HepG2 (cell line): ENCODE measurements around the gene MARK2. TPM values are rescaled to one million over a fixed set of nuclear protein-coding genes. Genes with fewer than 3 reads are reported as not detected.

Experiments
- ATAC-seq: fragments of 200-7000 bp; cut with Tn5 transposase; 3 replicates; pipeline ENCODE4 v1.9.1; 2020; ENCODE audit warnings: mild to moderate bottlenecking, moderate library complexity
- BruUV-seq: library from RNA; stranded (reverse); fragments of 400-500 nt; replicated peaks from 2 replicates; lab custom pipeline; 2021; lab: Mats Ljungman, UMichigan
- CTCF ChIA-PET: fragments of 300-600 bp; formaldehyde crosslinking; extraction: SDS; loops from one replicate; lab custom pipeline; 2021; ENCODE audit warnings: low total read pairs, inconsistent platforms, low intra/inter-chr PET ratio; lab: Yijun Ruan, JAX
- POLR2A ChIA-PET: fragments of 350-600 bp; sonication (Branson Sonifier 250); formaldehyde crosslinking; loops from one replicate; lab custom pipeline; 2020; ENCODE audit warnings: antibody characterized with exemption, inconsistent platforms; lab: Yijun Ruan, JAX
- DNase-seq: peaks from one replicate; pipeline ENCODE4 v3.0.0-alpha.2; 2015; ENCODE audit warnings: low spot score
- FAIRE-seq: peaks from 3 replicates; lab custom pipeline; 2011; peaks lifted over from hg19 to GRCh38; lab: Jason Lieb, UNC
- H2AFZ ChIP-seq: one replicate; pipeline ENCODE4 v1.6.1; 2011; ENCODE audit warnings: low read length, inconsistent platforms
- H3K27ac ChIP-seq: fragments of 300-600 bp; 3 replicates; pipeline ENCODE4 v1.8.0; 2011; ENCODE audit warnings: mixed run types, mild to moderate bottlenecking, mixed read lengths, low read length, inconsistent platforms; ENCODE audit not compliant: insufficient read depth; ENCODE audit errors: extremely low read length
- H3K27me3 ChIP-seq, 2 experiments: fragments of 200-600 bp in 1 of 2; 2 replicates in 1 of 2; 3 replicates in 1 of 2; pipeline versions ENCODE4 v1.6.0 to v1.8.0; 2011; ENCODE audit warnings: low read length in 2 of 2, mild to moderate bottlenecking in 2 of 2, moderate library complexity in 2 of 2, inconsistent platforms in 1 of 2; ENCODE audit not compliant: insufficient read depth in 2 of 2, control insufficient read depth in 1 of 2
- H3K36me3 ChIP-seq, 2 experiments: fragments of 200-600 bp in 1 of 2; replicated peaks in 1 of 2; 2 replicates in 1 of 2; 3 replicates in 1 of 2; pipeline versions ENCODE4 v1.5.1 to v1.8.0; 2011; ENCODE audit warnings: low read length in 2 of 2, inconsistent platforms in 1 of 2; ENCODE audit not compliant: insufficient read depth in 2 of 2, control insufficient read depth in 1 of 2
- H3K4me1 ChIP-seq: 2 replicates; pipeline ENCODE4 v1.5.1; 2012; ENCODE audit warnings: low read length, inconsistent platforms; ENCODE audit not compliant: insufficient read depth
- H3K4me2 ChIP-seq: 2 replicates; pipeline ENCODE4 v1.6.0; 2011; ENCODE audit warnings: low read depth, low read length, inconsistent platforms
- H3K4me3 ChIP-seq, 3 experiments: fragments of 200-600 bp in 1 of 3; sonication (generic), shearing (Covaris generic) in 1 of 3; replicated peaks in 1 of 3; 2 replicates each; pipeline ENCODE4 v1.5.1; 2011 to 2016; ENCODE audit warnings: low read length in 3 of 3, inconsistent platforms in 2 of 3, low read depth in 2 of 3, mild to moderate bottlenecking in 2 of 3, control low read depth in 1 of 3, mixed read lengths in 1 of 3; ENCODE audit not compliant: insufficient read depth in 1 of 3
- H3K79me2 ChIP-seq: one replicate; pipeline ENCODE4 v1.6.1; 2011; ENCODE audit warnings: low read length, inconsistent platforms; ENCODE audit not compliant: insufficient read depth
- H3K9ac ChIP-seq: 2 replicates; pipeline ENCODE4 v1.6.0; 2011; ENCODE audit warnings: mild to moderate bottlenecking, low read depth, low read length, inconsistent platforms; ENCODE audit not compliant: insufficient read depth
- H3K9me3 ChIP-seq: 2 replicates; pipeline ENCODE4 v1.5.1; 2012; ENCODE audit warnings: mild to moderate bottlenecking, low read length
- H4K20me1 ChIP-seq: 2 replicates; pipeline ENCODE4 v1.6.0; 2011; ENCODE audit warnings: inconsistent platforms, mild to moderate bottlenecking, low read length, moderate library complexity; ENCODE audit not compliant: insufficient read depth
- GABPB1 ChIP-seq: IDR thresholded peaks from 2 replicates; pipeline ENCODE4 v1.6.1; 2016; ENCODE audit warnings: mild to moderate bottlenecking, missing genetic modification reagents, moderate library complexity, missing compliant biosample characterization
- SAP130 ChIP-seq: IDR thresholded peaks from 2 replicates; pipeline ENCODE4 v1.6.1; 2016; ENCODE audit warnings: low read depth
- SP4 ChIP-seq: sonication (generic); formaldehyde crosslinking; IDR thresholded peaks from 2 replicates; pipeline ENCODE4 v1.8.1; 2023; ENCODE audit warnings: mild to moderate bottlenecking, missing genetic modification reagents
- TAF15 ChIP-seq: fragments of 200-400 bp; formaldehyde crosslinking; IDR thresholded peaks from one replicate; pipeline ENCODE4 v1.6.1; 2018; ENCODE audit warnings: mild to moderate bottlenecking, low read depth, low read length; ENCODE audit not compliant: poor library complexity, severe bottlenecking
- TEAD3 ChIP-seq: optimal IDR thresholded peaks from 2 replicates; pipeline ENCODE3; 2016; ENCODE audit warnings: borderline replicate concordance
- TP53 ChIP-seq: sonication (generic); formaldehyde crosslinking; conservative IDR thresholded peaks from 2 replicates; pipeline ENCODE4 v1.4.0; 2020; ENCODE audit warnings: missing genetic modification reagents
- ZBTB38 ChIP-seq: sonication (generic); formaldehyde crosslinking; IDR thresholded peaks from 2 replicates; pipeline ENCODE4 v1.5.1; 2020; ENCODE audit warnings: mild to moderate bottlenecking, missing genetic modification reagents
- ZMYM2 ChIP-seq: sonication (generic); formaldehyde crosslinking; IDR thresholded peaks from 2 replicates; pipeline ENCODE4 v1.8.0; 2022; ENCODE audit warnings: mild to moderate bottlenecking, missing genetic modification reagents
- ZNF441 ChIP-seq: sonication (generic); formaldehyde crosslinking; IDR thresholded peaks from 2 replicates; pipeline ENCODE4 v1.7.0; 2021; ENCODE audit warnings: missing genetic modification reagents, borderline replicate concordance
- ZNF775 ChIP-seq: sonication (generic); formaldehyde crosslinking; IDR thresholded peaks from 2 replicates; pipeline ENCODE4 v1.4.0; 2020; ENCODE audit warnings: missing genetic modification reagents, mild to moderate bottlenecking, moderate library complexity, borderline replicate concordance
- WGBS: methylation state at CpG from one replicate; pipeline ENCODE4 v1.1.6; 2017; ENCODE audit warnings: low lambda C conversion rate; 5-methylcytosine and 5-hydroxymethylcytosine counted together
- in situ Hi-C: cut with HindIII; loops from 2 replicates; pipeline ENCODE4 v1.10.0; 2017; ENCODE audit warnings: low pct_unique_long_range_greater_than_20kb; ENCODE audit not compliant: extremely low pct_ligation_motif_present
- intact Hi-C: fragments of 100-400 bp; cut with micrococcal nuclease; formaldehyde crosslinking; loops from one replicate; pipeline ENCODE4 v1.10.0; 2022; ENCODE audit not compliant: unreplicated experiment
- polyA plus RNA-seq, 8 experiments: library from polyadenylated mRNA; depleted of rRNA in 3 of 8; stranded (reverse) in 7 of 8; unstranded in 1 of 8; fragments of >200 nt; fragmentation: Illumina TruSeq in 4 of 8; extraction: Trizol in 4 of 8; gene quantifications; 2 replicates each; pipeline versions ENCODE4 v1.2.1 to v1.2.3, GENCODE V29; 2011 to 2016; ENCODE audit warnings: low read depth in 4 of 8, missing spikeins in 1 of 8, mixed read lengths in 1 of 8; ENCODE audit not compliant: insufficient read depth in 1 of 8
- total RNA-seq, 5 experiments: library from RNA; depleted of rRNA; stranded (reverse); fragments of >200 nt; fragmentation: Illumina TruSeq; extraction: Trizol; gene quantifications; 2 replicates each; pipeline ENCODE4 v1.2.3, GENCODE V29; 2016; ENCODE audit warnings: low read depth in 1 of 5

MARK2 gene
- total and polyA plus RNA-seq, 2 of the 13 experiments (the other 11 are each of a cell fraction or from before 2014, with no cell fraction given), result 13.5 to 13.9 TPM

DNA sequence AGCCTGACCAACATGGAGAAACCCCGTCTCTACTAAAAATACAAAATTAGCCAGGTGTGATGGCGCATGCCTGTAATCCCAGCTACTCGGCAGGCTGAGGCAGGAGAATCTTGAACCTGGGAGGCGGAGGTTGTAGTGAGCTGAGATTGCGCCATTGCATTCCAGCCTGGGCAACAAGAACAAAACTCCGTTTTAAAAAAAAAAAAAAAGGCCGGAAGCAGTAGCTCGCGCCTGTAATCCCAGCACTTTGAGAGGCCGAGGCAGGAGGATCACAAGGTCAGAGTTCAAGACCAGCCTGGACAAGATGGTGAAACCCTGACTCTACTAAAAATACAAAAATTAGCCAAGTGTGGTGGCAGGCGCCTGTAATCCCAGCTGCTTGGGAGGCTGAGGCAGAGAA lies 28.5 kb upstream of the MARK2 start (continued):
- TF ChIP-seq TEAD3 (CRISPR knock-in tag) (peak; percentile 89), ZMYM2 (CRISPR knock-in tag) (peak; percentile 82; the same call in 1 of the 2 replicates), SAP130 (CRISPR knock-in tag) (0 out of 2 replicates have a peak, but pooled peaks have one; percentile 18), GABPB1 (CRISPR knock-in tag) (peak; percentile 50), ZBTB38 (CRISPR knock-in tag) (peak; percentile 45; the same call in 1 of the 2 replicates), ZNF441 (CRISPR knock-in tag) (0 out of 2 replicates have a peak, but pooled peaks have one; percentile 38)

DNA sequence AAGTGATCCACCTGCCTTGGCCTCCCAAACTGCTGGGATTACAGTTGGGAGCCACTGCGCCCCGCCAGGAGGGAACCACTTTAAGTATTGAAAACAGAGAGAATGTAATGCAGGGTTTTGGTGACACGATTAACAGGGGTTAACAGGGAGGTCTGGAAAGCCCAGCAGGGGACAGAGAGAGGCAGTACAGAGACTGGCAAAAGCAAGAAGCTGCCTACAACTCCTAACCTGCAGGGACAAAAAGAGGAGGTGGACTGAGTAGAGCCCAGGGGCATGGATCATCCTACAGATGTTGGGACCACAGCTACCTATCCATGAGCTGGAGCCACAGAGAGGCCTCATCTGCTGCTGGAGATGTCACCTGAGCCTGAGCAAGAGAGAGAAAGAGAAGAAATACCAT lies 27.4 kb upstream of the MARK2 start:
- Histone ChIP-seq H3K9me3 (no peaks in the 10 kb centered on the region), H3K9ac (peak overlapping the region; percentile 11), H2AFZ (no peak overlapping the region), H4K20me1 (peaks cover 9% of the 10 kb centered on the region), H3K27ac (no peak overlapping the region), H3K4me3 (peak overlapping the region; percentile 6 to 95 (median 27); a peak in 4 of 6 replicates), H3K4me2 (peak overlapping the region; percentile 83), H3K36me3 (peaks cover 3 to 7% of the 10 kb centered on the region in 2 experiments; a peak in 4 of 5 replicates), H3K27me3 (no peaks in the 10 kb centered on the region), H3K4me1 (peaks cover 51% of the 10 kb centered on the region), H3K79me2 (peaks cover 35% of the 10 kb centered on the region)
- DNase-seq (no peak), FAIRE-seq (no peak), ATAC-seq (peak; percentile 16)
- BruUV-seq, result no TSS peak
- intact Hi-C loops, result no loop called here
- in situ Hi-C loops, result no loop called here
- WGBS, result 85% methylated on average over 3 of the region's 3 CpGs
- TF ChIP-seq SP4 (peak; percentile 30; the same call in 1 of the 2 replicates), TAF15 (no peak), TP53 (no peak), ZNF775 (no peak)
- ChIA-PET POLR2A (interaction anchor here (1.3 to 3.2 kb wide), 3 partner anchors 27 to 44 kb away, joined by 5 to 14 read pairs (median 6); partner anchors contain the start of genes MARK2 and ZFTA), CTCF (interaction anchor here (0.5 kb wide), 1 partner anchor 79 kb away, joined by 3 read pairs; no protein-coding TSS in a partner anchor)
